ENCODE measurements around the gene PTPRN2. TPM values are rescaled to one million over a fixed set of nuclear protein-coding genes. Genes with fewer than 3 reads are reported as not detected.

Gene PTPRN2
- total and polyA plus RNA-seq, 2 of the 8 experiments (the other 6 are each of a cell fraction or from before 2014, with no cell fraction given): 2.6 to 4.5 TPM

GRCh38 chr7:158016180-158017097 is 571.2 kb downstream of the PTPRN2 start:
- 0 out of 7 replicates have a peak overlapping the region, but pooled peaks of 1 of the 4 experiments have one; percentile 50 for H3K9ac ChIP-seq (replicated peaks in 1 of 4; ENCODE audit: extremely low read depth in 1 of 4, low read depth in 3 of 4, low read length in 3 of 4)
- H3K36me3 ChIP-seq (ENCODE audit: control insufficient read depth in 2 of 4, insufficient read depth in 4 of 4, low read length in 3 of 4): no peaks in the 10 kb centered on the region
- FAIRE-seq: no peak
- no peak overlapping the region for H3K4ac ChIP-seq (replicated peaks; ENCODE audit: insufficient read length, low read depth, low read length)
- peak overlapping the region; percentile 60 for H4K8ac ChIP-seq (ENCODE audit: extremely low read depth, insufficient read depth, low read length)
- H2BK120ac ChIP-seq (replicated peaks; ENCODE audit: low read depth, low read length): peak overlapping the region; percentile 24
- no peaks in the 10 kb centered on the region for H3K79me1 ChIP-seq (ENCODE audit: low read depth, low read length)
- H3K4me3 ChIP-seq (ENCODE audit: extremely low read depth in 1 of 4, insufficient read depth in 2 of 4, low read depth in 3 of 4, low read length in 4 of 4): peak overlapping the region; percentile 14 to 60 (median 40); a peak in 7 of 8 replicates
- no peak overlapping the region for H2AFZ ChIP-seq (ENCODE audit: low read length)
- no peak overlapping the region; the same call in 1 of the 2 replicates for H2BK5ac ChIP-seq (ENCODE audit: low read depth, low read length)
- H2BK15ac ChIP-seq (ENCODE audit: low read length): peak overlapping the region; percentile 89; the same call in 1 of the 2 replicates
- H3K4me2 ChIP-seq (ENCODE audit: insufficient read depth in 1 of 2, low read depth in 2 of 2, low read length in 2 of 2): peak overlapping the region; percentile 86 to 96
- peak overlapping the region; percentile 34 for H3K56ac ChIP-seq (replicated peaks; ENCODE audit: insufficient read length, low read depth, low read length)
- no peaks in the 10 kb centered on the region for H3K79me2 ChIP-seq (ENCODE audit: control insufficient read depth in 1 of 2, insufficient read depth in 2 of 2, low read length in 2 of 2)
- H3K27me3 ChIP-seq (replicated peaks in 1 of 4; ENCODE audit: control insufficient read depth in 3 of 4, extremely low read depth in 1 of 4, insufficient read depth in 3 of 4, low read length in 3 of 4): peaks cover 0 to 20% (median 8%) of the 10 kb centered on the region in 4 experiments; a peak in 6 of 7 replicates
- no peak overlapping the region for H3K23ac ChIP-seq (ENCODE audit: insufficient read length)
- H3K4me1 ChIP-seq (replicated peaks in 1 of 4; ENCODE audit: control insufficient read depth in 3 of 4, insufficient read depth in 4 of 4, low read length in 3 of 4): peaks cover 3 to 40% (median 20%) of the 10 kb centered on the region in 4 experiments; a peak in 6 of 7 replicates
- H4K91ac ChIP-seq (replicated peaks; ENCODE audit: insufficient read length, low read length): peak overlapping the region; percentile 31
- no peak overlapping the region for H2BK12ac ChIP-seq (ENCODE audit: low read depth, low read length)
- peak overlapping the region; percentile 27 for H4K5ac ChIP-seq (ENCODE audit: insufficient read length, low read depth, low read length)
- CTCF ChIA-PET (ENCODE audit: partially characterized antibody): interaction anchor here (0.7 kb wide), 1 partner anchor 380 kb away, joined by 3 read pairs; no protein-coding TSS in a partner anchor
- peaks cover 16% of the 10 kb centered on the region for H3K23me2 ChIP-seq (ENCODE audit: low read depth, low read length)
- no peak overlapping the region for H2AK5ac ChIP-seq (ENCODE audit: low read depth, low read length)
- 4% methylated on average over 31 of the region's 31 CpGs; no CpG with 5 or more reads in 1 of the 2 experiments for WGBS, 2 experiments (ENCODE audit: extremely low coverage in 1 of 2, insufficient coverage in 1 of 2, insufficient read length in 1 of 2, insufficient replicate concordance in 2 of 2, low coverage in 1 of 2, low lambda C conversion rate in 2 of 2, missing lambda C conversion rate in 1 of 2)
- peak overlapping the region; percentile 36; the same call in 1 of the 2 replicates for H3K18ac ChIP-seq (ENCODE audit: extremely low read depth, low read length)
- no peaks in the 10 kb centered on the region for H3K9me3 ChIP-seq (ENCODE audit: insufficient read depth in 2 of 2, low read depth in 1 of 2, low read length in 1 of 2)
- H4K20me1 ChIP-seq (replicated peaks in 1 of 2; ENCODE audit: control insufficient read depth in 1 of 2, insufficient read depth in 2 of 2, low read length in 2 of 2): no peaks in the 10 kb centered on the region
- H3K27ac ChIP-seq (ENCODE audit: low read depth, low read length): no peak overlapping the region
- DNase-seq (ENCODE audit: low read depth in 1 of 2, low spot score in 2 of 2): peak in 1 of 2 experiments; percentile 51
- no peak overlapping the region for H2BK20ac ChIP-seq (ENCODE audit: low read length)
- POLR2A ChIA-PET (ENCODE audit: partially characterized antibody): no interaction called here
- H3K14ac ChIP-seq (ENCODE audit: insufficient read length): no peak overlapping the region
- TF ChIP-seq HDAC2 (IDR thresholded peaks at IDR 0.05; ENCODE audit: borderline replicate concordance in 1 of 2, low read depth in 2 of 2, low read length in 2 of 2): no peak
- no peak for TF ChIP-seq NANOG (IDR thresholded peaks at IDR 0.05; ENCODE audit: insufficient read depth, low read depth, low read length, poor library complexity, severe bottlenecking)
- no peak for TF ChIP-seq SP1 (IDR thresholded peaks at IDR 0.05; ENCODE audit: low read depth, low read length)
- TF ChIP-seq CBX8 (IDR thresholded peaks at IDR 0.05; ENCODE audit: borderline replicate concordance, low read depth, low read length): no peak
- TF ChIP-seq SP4 (IDR thresholded peaks at IDR 0.05; ENCODE audit: low read length): no peak
- no peak for TF ChIP-seq RNF2 (IDR thresholded peaks at IDR 0.05; ENCODE audit: borderline replicate concordance, low read depth, low read length, missing control alignments, poor library complexity, severe bottlenecking)
- no peak for TF ChIP-seq USF2 (IDR thresholded peaks at IDR 0.05; ENCODE audit: low read length)
- TF ChIP-seq SIN3A (conservative IDR thresholded peaks at IDR 0.05 in 1 of 2, IDR thresholded peaks at IDR 0.05 in 1 of 2; ENCODE audit: low read depth in 1 of 2, low read length in 2 of 2): no peak
- TF ChIP-seq ASH2L (IDR thresholded peaks at IDR 0.05; ENCODE audit: low read length): peak; percentile 18

Measured in H1 (cell line).